GM20431 (cell line): ENCODE results near the gene KCNK10.

Experiments used
- in situ Hi-C: fragments of 300-500 bp; cut with MseI, MboI; formaldehyde crosslinking; loops from one replicate; pipeline ENCODE4 v1.15.0; 2020; ENCODE audit warnings: low sequenced_read_pairs; ENCODE audit not compliant: unreplicated experiment

KCNK10 gene

DNA sequence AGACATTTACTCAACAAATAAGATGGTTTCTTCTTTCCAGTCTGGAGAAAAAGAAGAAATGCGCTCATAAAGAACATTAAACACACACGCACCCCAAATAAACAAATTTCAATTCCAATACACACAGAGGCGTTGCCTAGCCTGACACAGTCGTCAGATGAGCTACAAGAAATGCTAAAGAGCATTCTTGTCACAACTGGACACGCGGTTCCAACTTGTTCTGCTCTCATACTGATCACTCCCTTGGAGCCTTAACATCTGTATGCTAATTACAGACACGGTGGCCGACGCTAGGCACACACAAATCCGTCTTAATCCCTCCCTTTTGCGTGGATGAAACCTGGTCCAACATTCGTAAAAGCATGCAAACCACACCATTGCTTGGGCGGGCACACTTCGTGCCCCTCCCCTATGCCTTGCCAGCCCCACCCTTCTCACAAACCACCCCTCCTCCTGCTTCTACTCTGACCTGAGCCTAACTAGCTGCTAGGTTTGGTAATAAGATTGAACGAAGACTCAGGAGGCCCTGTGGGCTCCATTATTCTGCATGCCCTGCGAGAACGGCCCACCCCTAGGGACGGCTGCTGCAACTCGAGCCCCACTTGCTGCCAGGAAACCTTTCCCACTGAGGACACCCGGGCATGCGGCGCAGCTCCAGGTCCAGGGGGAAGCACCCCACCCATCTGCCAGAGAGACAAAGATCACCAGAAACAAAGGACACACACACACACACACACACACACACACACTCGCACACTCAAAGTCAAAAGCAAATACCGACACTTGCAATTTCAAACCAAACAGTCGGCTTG is 1.2 kb downstream of the KCNK10 start:
- in situ Hi-C loops = no loop called here

DNA sequence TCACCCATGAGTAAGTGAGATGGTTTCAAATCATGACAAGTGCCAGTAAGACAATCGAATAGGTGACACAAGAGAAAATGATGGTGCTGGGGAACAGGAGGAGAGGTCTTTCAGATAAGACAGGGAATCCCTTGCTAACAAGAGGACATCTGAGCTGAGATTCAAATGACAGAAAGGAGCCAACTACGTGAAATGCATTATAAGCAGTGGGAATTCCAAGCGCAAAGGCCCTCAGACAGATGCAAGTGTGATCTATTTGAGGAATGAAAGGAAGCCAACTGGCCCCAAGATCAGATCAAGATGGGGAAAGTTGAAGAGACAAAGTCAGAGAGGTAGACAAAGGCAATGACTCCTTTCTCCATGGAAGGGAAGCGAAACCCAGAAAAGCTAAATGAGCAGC is 4.7 kb downstream of the KCNK10 start:
- in situ Hi-C loops = no loop called here

- in situ Hi-C loops = no loop called here
Observed at GRCh38 chr14:88316521-88316920, 6.5 kb downstream of the KCNK10 start.

- in situ Hi-C loops = no loop called here
Observed at GRCh38 chr14:88312257-88312656, 10.8 kb downstream of the KCNK10 start.

DNA sequence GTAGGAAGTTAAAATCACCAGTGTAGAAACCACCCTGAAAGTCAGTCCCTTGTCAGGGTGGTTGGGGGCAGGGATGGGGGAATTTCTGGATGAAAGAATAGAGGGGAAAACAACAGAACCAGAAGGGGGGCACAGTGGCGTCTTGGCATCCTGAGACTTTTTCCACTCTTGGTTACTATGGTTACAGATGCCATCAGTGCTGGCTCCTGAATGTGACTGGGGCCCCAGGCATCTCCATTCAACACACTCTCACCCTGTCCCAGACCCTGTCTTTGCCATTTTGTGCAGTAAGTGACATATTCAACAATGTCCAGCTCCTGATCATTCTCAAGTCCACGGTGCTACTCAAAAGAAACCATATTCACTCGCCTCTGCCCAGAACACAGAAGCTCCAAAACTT is 11.3 kb downstream of the KCNK10 start:
- in situ Hi-C loops = no loop called here

GRCh38 chr14:88310449-88310848 is 12.6 kb downstream of the KCNK10 start:
- in situ Hi-C loops = no loop called here

DNA sequence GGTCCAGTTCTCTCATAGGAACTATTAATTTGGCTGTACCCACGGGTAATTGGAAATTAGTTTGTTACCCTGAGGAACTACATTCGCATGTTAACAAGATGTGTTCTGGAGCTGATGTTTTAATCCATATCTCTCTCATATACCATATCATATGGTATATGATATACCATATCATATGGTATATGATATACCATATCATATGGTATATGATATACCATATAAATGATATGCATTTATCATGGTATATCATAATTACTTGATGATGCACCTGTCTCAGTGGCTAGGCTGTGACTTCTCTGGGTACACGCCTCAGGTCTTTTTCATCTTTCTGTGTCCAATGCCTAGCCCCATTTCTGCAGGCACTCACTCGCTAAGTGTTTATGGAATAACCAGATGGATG is 13.0 kb downstream of the KCNK10 start:
- in situ Hi-C loops = no loop called here

- in situ Hi-C loops = no loop called here
Observed at GRCh38 chr14:88305528-88306322, 17.3 kb downstream of the KCNK10 start.

GRCh38 chr14:88303041-88303440 is 20.0 kb downstream of the KCNK10 start:
- in situ Hi-C loops = no loop called here

DNA sequence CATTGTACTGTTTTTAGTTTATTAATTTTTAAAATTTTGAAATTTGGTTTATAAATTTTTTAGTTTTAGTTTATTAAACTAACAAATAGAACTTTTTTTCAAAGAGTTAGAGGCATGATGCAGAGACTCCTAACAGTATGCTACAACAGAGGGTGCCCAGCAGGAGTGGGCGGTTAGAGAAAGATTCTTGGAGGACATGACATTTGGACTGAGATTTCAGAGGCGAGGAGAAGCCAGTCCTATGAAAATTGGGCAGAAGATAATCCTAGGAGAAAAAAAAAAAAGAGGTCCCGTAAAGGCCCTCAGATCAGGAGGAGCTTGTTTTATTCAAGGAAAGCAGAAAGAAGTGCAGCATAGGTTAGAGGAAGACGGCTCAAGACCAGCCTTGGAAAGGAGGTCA is 21.7 kb downstream of the KCNK10 start:
- in situ Hi-C loops = no loop called here

DNA sequence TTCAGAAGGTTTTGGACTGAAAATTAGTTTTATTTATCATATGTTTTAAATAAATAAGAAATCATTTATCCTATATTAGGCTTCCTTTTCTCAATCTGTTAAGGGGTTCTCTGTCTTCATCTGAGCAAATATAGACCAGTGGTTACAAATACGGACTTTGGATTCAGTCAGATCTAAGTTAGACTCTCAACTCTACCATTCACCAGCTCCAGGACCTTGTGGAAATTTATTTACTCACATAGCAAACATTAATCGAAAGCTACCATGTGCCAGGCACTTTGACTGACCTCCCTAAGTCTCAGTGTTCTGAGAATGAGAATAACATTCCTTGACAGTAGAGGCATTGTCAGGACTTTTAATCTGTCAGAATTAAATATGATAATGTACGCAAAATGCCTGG is 22.3 kb downstream of the KCNK10 start:
- in situ Hi-C loops = no loop called here

DNA sequence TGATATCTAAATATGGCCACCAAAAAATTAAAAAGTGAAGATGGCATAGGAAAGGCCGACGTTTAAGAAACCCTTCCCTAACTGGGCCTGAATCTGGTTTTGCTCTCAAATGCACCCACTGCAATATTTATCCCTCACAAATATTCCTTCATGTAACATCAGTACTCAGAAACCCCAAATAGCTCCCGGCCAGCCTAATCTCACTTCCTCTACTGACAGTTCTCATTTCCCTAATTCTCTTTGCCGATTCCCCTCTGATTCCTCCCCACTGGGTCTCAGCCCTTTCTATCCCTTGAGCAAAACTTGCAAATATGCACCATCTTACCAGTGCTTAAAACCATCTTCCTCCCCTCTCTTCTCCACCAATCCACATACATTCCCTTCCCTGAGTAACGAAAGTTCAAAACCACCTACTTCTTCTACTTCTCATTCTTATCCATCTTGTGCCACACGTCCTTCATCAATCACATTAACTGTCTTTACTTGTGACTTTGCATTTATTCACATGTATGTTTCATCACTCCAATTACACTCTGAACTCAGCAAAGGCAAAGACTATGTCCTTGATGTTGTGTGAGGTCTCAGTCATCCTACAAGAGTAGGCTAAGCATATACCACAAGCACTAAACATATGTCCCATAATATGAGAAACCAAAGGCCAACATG is 23.1 kb downstream of the KCNK10 start:
- in situ Hi-C loops = no loop called here

GRCh38 chr14:88297306-88297705 is 25.8 kb downstream of the KCNK10 start:
- in situ Hi-C loops = no loop called here

- in situ Hi-C loops = no loop called here
Observed at GRCh38 chr14:88296351-88296750, 26.7 kb downstream of the KCNK10 start.

GRCh38 chr14:88289996-88290395 is 33.1 kb downstream of the KCNK10 start:
- in situ Hi-C loops = no loop called here

- in situ Hi-C loops = no loop called here
Observed at GRCh38 chr14:88289234-88289633, 33.8 kb downstream of the KCNK10 start.

DNA sequence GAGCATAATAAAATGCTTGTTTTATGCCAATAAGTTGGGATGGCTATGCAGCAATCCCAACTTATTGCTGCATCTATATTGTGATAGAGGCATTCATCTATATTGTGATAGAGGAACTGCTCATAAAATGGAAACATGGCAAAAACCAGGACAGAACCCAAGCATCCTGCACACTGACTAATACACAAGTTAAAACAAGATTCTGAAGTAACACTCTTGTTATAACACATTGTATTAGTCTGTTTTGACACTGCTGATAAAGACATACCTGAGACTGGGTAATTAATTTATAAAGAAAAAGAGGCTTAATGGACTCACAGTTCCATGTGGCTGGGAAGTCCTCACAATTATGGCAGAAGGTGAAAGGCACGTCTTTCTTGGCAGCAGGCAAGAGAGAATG is 36.8 kb downstream of the KCNK10 start:
- in situ Hi-C loops = no loop called here

DNA sequence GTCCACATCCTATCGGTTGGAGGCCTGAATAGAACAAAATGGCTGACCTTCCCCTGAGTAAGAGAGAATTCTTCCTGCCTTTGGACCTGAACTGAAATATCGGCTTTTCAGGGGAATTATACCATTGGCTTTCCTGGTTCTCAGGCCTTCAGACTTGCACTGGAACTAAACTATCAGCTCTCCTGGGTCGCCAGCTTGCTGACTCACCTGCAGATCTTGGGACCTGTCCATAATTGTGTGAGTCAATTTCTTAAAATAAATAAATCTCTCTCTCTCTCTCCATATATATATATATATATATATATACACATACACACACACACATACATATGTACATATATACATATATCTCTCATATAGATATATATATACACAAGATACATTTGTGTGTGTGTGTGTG is 41.6 kb downstream of the KCNK10 start:
- in situ Hi-C loops = no loop called here

DNA sequence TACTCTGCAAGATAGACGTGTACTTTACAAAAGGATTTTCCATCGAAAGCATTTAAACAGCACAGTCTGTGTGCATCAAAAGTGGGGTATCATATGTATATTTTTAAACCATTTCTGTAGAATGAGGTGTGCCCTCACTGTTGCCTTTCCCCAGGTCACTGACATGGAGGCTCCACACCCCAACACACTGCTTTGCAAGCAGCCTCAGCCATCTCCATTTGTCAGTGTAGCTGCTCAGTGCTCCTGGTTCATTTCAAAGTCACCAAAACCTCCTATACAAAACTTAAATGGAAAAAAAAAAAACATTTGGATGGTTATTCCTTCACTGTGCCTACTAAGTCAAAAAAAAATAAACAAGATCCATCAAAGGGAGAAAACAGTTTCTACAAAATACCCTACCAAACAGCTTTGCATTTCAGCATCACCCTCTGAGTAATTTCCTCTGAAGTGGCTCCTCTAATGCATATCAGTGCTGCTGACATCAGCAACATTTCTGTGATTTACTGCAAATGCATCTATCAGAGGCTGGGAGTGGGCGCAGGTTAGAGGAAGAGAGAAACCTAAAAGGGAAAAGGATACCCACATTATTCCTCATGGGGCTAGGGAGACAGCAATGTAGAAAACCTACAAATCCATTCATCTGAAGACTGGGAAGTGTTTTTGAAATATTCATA is 46.0 kb downstream of the KCNK10 start:
- in situ Hi-C loops = no loop called here
